ENCODE measurements around the gene DNAH14. TPM values are rescaled to one million over a fixed set of nuclear protein-coding genes. Genes with fewer than 3 reads are reported as not detected.

The DNAH14 gene
- total and polyA plus RNA-seq, 2 donors (not counting 3 experiments of a cell fraction or from before 2014, with no cell fraction given) = 1.5 to 7.1 TPM

- no peaks in the 10 kb centered on the region for H3K9me1 ChIP-seq (replicated peaks; ENCODE audit: control insufficient read depth, extremely low read depth, insufficient read depth, low read length)
- TF ChIP-seq FOS (IDR thresholded peaks at IDR 0.05; ENCODE audit: borderline replicate concordance, insufficient read depth, low read length) (no peak), MAX (IDR thresholded peaks at IDR 0.05; ENCODE audit: insufficient read depth, insufficient read length) (no peak), MYC (IDR thresholded peaks at IDR 0.05; ENCODE audit: low read depth, low read length) (no peak), EZH2 (IDR thresholded peaks at IDR 0.05; ENCODE audit: borderline replicate concordance, low read depth, low read length, severe bottlenecking) (no peak), GATA2 (IDR thresholded peaks at IDR 0.05; ENCODE audit: insufficient read depth, insufficient read length, low read depth, low read length) (no peak), CTCF (IDR thresholded peaks at IDR 0.05; ENCODE audit: extremely low read depth in 1 of 2, insufficient read depth in 1 of 2, low read depth in 1 of 2, low read length in 2 of 2) (no peak), POLR2A (IDR thresholded peaks at IDR 0.05; ENCODE audit: low read depth, low read length) (no peak), POLR2AphosphoS5 (IDR thresholded peaks at IDR 0.05; ENCODE audit: insufficient read depth, low read depth, low read length) (no peak), JUN (IDR thresholded peaks at IDR 0.05; ENCODE audit: borderline replicate concordance, insufficient read depth, insufficient read length, low read depth) (no peak)
- POLR2A ChIA-PET = interaction anchor here (0.7 kb wide), 2 partner anchors 34 to 669 kb away, joined by 3 to 5 read pairs; no protein-coding TSS in a partner anchor
- H4K20me1 ChIP-seq (replicated peaks; ENCODE audit: control insufficient read depth, extremely low read depth, insufficient read depth, low read length) = no peaks in the 10 kb centered on the region
- H3K9me3 ChIP-seq (replicated peaks; ENCODE audit: control insufficient read depth, insufficient read depth, low read length) = no peaks in the 10 kb centered on the region
- H3K36me3 ChIP-seq (ENCODE audit: control insufficient read depth in 2 of 2, extremely low read depth in 1 of 2, insufficient read depth in 2 of 2, low read length in 2 of 2) = no peaks in the 10 kb centered on the region
- H3K27ac ChIP-seq (ENCODE audit: insufficient read depth, low read depth, low read length) = no peak overlapping the region
- dilution Hi-C loops (cut with MboI; ENCODE audit: extremely low pct_ligation_motif_present, low sequenced_read_pairs) = no loop called here
- no peak for FAIRE-seq
- H3K79me2 ChIP-seq (ENCODE audit: control insufficient read depth, insufficient read depth, low read length) = no peaks in the 10 kb centered on the region
- intact Hi-C loops (cut with micrococcal nuclease) = no loop called here
- peaks cover 24% of the 10 kb centered on the region for H3K4me1 ChIP-seq (ENCODE audit: control insufficient read depth, extremely low read depth, insufficient read depth, low read length)
- no peak overlapping the region for H3K4me3 ChIP-seq (replicated peaks in 1 of 3; ENCODE audit: insufficient read depth in 1 of 3, low read depth in 1 of 3, low read length in 3 of 3)
- CTCF ChIA-PET = interaction anchor here (1.0 to 2.9 kb wide), 12 partner anchors 10 to 337 kb away, joined by 3 to 31 read pairs (median 6); partner anchors contain the start of genes LBR and SRP9
- no peak for DNase-seq (ENCODE audit: low read depth, low spot score)
- no peaks in the 10 kb centered on the region for H3K27me3 ChIP-seq (ENCODE audit: control insufficient read depth in 2 of 2, insufficient read depth in 2 of 2, low read length in 2 of 2)
- H3K4me2 ChIP-seq (ENCODE audit: insufficient read depth, low read length) = no peak overlapping the region
- no peak overlapping the region for H2AFZ ChIP-seq (ENCODE audit: low read depth, low read length)
- no peak overlapping the region for H3K9ac ChIP-seq (replicated peaks; ENCODE audit: extremely low read depth, insufficient read depth, low read length)
- no TSS peak for BruUV-seq (replicated peaks)
Measured at GRCh38 chr1:225440380-225441221, 511.1 kb downstream of the DNAH14 start.

Data from endothelial cell of umbilical vein (primary cell).